Dedifferentiated amniotic fluid mesenchymal stem cell (primary cell): ENCODE results near the gene APOLD1.
"Not testable (repeated sequence)": the region's sequence is repeated elsewhere in the genome, so short reads cannot be mapped to it uniquely, and the experiment has no call there.

Experiments
- DNase-seq: peaks from one replicate; pipeline ENCODE4 v3.0.0-alpha.2; 2016; ENCODE audit errors: extremely low spot score

Gene APOLD1, protein sequence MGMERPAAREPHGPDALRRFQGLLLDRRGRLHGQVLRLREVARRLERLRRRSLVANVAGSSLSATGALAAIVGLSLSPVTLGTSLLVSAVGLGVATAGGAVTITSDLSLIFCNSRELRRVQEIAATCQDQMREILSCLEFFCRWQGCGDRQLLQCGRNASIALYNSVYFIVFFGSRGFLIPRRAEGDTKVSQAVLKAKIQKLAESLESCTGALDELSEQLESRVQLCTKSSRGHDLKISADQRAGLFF

DNA sequence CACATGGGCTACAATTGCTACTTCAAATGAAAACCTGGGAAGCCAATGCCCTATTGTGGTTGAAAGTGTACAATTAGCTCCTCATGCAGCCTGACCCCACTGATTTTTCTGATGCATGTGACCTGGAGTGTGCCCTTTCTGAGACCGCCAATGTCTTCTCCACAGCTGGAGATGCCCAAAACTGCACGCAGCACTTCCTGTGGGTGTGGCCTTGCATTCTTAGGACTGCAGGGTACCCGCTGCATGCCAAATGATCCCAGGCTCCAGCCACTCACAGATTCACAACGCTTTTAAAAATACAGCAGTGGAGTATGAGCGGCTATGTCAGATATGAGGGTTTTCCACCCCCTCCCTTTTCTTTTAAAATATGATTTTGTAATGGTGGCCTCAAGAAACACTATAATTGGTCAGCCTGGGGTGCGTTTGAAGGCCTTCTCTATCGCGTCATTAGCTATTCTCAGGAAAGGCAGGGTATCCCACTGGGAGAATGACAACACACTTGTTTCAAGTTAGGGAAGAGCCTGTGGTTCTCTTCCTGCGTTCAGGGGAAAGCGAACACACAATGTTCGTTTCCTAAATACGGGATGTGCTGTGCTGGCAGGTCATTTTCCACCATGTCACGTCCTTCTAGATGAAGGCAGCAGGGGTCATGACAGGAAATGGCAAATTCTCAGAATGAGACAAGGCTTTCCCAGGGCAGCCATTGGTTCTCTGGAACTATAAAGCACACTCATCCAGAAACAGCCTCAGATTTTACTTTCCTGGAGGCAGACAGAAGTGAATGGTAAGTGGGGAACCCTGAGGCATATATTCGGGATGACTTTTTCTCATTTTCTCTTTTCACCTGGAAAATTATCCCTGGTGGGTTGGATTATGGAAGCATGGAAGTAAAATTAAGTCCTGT, at the start of gene APOLD1:
Gene APOLD1 (plus strand): TSS at position 749 of the 904 bp plus-strand sequence. CDS start 33 bp downstream, at position 782.
- no peak for DNase-seq

DNA sequence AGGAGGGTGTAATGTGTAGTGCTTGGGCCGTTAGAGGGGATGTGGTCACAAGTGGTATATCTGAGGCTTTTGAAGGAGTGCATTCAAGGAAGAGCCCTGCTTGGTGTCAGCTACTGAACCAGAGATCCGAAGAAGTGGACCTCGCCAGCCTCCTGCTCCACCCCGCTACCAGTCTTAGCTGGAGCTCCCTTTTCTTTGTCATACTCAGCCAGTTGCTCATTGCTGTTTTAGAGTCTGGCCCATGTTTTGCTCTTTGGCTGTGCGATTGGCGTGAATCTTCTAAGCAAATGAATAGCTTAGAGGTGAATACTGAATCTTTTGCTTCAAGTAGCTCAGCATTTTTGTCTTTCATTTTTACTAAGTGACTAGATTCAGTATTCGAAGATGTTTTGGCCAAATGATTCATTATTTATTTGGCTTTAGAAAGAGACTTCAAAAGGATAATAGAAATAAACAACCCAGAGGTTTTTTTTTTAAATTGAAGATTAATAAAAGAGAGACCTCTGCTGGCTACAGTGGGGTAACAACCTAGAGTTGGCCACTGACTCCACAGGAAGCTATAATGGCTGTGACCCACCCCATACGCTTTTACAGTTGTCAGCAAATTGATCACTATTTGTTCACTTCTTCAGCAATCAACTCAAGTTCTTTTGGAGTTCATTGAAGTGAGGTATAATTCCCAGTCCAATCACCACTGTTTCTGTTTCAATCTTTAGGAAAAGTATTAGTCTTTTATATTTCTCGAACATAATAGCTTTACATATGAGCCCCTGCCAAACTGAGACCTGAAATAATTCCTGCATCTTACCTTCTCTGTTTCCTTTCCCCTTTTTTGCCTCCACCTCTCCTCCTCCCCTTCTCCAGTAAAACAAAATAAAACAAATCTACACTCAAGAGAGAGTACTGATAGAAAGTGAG, 48.4 kb upstream of the APOLD1 start:
- no peak for DNase-seq

DNA sequence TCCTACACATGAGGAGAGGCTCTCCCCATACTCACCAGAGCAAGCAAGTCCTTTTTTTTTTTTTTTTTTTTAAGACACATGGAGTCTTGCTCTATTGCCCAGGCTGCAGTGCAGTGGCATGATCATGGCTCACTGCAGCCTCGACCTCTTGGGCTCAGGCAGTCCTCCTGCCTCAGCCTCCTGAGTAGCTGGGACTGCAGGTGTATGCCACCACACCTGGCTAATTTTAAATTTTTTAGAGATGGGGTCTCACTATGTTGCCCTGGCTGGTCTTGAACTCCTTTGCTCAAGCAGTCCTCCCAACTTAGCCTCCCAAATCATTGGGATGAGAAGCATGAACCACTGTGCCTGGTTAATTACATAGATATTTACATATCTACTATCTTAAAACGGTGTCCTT, 47.3 kb upstream of the APOLD1 start:
- DNase-seq: not testable (repeated sequence)

DNA sequence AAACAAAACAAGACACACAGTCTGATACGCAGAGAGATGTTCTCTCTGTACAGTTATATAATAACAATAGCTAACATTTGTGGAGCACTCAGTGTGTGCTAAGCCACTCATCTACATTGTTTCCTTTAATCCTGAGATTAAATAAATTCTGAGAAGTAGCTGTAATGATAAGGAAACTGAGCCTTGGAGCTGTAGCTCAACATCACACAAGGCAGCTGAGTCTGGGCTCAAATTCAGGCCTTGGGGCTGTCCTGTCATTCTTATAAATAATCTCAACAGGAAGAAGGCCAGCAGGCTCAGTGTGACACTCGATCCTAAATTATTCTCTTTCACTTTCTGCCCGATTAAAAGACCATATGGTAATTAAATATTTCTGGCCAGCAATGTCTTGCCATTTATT, 43.8 kb upstream of the APOLD1 start:
- no peak for DNase-seq

DNA sequence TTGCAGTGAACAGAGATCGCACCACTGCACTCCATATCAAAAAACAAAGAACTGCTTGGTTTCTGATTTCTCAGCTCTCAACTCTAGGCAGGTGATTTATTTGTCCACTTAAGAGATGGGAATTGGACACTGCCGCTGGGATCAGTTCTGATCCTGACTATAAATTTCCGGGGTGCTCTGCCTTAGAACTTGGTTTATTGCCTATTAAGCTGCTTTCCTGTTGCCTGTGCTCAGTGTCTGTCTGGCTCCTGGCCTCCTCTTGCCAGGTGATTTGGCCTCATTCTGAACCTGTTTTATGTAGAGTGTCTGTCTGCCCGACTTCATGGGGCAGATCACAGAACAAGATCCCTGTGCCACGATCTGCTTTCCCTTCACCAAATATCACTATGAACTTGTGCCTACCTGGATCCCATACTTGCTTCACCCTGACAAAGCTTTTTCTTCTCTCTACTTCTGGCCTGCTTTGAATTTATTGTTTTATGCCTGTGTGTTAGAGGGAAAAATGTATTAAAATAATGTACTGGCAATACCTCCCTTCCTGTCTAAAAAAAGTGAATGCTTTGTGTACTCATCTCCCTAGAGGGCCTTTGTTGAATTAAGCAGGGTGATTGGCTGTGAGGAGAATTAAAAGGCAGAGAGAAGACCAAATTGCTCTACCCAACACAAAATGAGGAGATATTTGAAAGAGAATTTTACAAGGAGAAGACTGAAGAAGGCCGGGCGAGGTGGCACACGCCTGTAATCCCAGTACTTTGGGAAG, 40.7 kb upstream of the APOLD1 start:
- no peak for DNase-seq

DNA sequence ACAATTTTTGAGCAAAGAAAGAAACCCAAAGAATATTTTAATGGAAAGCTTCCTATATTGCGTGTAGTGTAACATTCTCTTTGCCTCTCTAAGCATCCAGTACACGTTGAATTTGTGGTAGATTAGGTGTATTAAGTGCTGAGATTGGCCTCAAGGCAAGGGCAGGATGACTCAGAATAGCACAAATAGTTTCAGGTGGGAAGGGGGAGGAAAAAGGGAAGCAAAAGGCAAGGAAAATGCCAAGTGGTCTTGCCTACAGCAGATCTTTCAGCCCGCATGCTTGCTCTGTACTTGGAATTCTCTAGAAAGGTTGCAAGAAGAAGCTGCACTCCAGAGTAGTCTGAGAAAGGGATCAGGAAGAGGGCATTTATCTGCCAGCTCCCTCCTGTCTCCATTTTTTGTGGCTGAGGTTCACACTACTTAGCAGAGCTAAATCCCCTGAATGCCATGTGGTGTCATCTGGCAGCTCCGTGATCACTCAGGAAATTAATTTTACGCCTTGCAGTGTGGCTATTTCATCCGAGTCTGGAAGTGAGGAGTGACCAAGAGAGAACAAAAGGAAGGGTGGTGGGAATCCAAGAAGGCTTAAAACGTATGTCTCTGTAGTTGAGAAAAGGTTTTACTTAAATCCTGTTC, 39.8 kb upstream of the APOLD1 start:
- no peak for DNase-seq

DNA sequence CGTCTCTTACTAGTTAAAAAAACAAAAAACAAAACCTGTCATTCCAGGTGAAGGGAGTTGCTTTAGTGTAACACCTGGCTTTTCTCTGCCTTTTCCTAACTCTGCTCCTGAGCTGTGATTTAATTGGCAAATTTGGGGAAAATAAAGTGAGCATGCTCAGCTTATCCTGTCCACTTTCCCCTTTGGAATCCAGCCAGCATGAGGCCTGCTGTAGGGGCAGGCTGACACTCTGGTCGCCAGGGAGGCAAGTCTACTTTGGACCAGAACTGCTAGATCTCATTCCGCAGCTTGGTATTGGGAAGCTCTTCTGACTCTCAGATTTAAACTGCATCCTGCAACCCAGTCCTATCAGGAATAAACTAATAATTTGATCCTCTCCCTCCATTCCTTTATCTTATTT, 38.2 kb upstream of the APOLD1 start:
- DNase-seq: no peak

DNA sequence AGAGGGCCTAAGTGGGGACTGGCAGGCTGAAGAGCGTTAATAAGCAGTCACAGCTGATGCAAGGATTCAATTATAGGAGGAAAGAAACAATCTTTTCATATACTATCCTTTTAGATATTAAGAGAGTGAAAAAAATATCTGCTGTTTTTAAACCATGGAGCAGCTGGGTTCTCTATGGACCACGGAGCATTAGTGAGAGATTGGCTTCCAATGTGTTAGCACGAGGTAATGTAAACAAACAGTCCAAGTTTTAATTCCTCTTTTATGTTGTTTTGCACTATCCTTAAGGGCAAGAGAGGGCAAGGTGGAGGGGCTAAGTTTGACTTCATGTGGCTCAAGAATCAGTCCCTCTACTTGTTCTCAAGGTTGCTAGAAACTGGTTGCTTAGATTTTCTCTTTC, 37.4 kb upstream of the APOLD1 start:
- DNase-seq: no peak

DNA sequence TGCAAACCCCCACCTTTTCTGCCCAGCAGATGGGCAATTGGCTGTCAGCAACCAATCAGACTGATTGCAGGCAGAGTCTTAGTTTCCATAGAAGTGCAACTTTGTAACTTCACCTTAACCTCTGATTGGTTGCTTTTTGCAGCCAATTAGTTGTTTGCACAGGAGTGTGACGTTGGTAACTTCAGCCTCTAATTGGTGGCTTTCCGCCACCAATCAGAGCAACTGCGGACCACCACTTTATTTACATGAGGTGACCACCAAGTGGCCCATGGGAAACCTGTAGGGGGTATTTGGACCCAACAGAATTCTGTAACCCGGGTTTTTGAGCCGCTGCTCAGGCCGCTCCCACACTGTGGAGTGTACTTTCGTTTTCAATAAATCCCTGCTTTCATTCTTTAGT, 36.0 kb upstream of the APOLD1 start:
- DNase-seq: no peak

DNA sequence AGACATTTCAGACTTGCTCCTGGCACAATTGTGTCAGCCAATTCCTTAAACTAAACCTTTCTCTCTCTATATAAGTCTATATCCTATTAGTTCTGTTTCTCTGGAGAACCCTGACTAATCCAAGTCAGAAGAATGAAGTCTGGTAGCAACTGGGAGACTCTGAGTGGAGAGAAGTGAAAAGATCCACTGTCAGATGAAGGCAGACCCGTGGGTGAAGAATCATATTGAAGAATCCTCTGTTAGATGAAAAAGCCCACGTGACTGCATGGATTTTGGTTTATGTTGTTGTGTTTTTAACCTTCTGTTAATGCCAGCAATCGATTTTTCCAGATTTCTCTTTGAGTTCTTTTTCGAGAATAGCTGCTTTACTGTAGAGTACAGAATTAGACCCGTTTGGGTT, 29.5 kb upstream of the APOLD1 start:
- no peak for DNase-seq

DNA sequence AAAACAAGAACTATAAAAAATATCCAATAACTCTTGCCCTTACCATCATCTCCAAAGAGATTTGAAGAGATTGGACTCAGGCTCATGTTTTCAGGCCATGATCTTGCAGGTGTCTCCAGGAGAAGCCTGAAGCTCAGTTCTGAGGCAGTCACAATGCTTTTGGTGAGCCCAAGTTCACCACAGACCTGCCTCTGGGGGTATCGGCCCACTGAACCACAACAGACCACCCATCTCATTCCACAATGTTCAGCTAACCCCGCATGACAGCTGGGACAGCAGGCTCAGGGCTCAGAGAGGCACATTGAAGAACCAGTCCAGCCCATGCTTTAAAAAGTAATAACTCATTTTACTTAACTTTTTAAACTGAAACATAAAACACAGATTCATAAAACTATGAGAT, 28.3 kb upstream of the APOLD1 start:
- DNase-seq: no peak

DNA sequence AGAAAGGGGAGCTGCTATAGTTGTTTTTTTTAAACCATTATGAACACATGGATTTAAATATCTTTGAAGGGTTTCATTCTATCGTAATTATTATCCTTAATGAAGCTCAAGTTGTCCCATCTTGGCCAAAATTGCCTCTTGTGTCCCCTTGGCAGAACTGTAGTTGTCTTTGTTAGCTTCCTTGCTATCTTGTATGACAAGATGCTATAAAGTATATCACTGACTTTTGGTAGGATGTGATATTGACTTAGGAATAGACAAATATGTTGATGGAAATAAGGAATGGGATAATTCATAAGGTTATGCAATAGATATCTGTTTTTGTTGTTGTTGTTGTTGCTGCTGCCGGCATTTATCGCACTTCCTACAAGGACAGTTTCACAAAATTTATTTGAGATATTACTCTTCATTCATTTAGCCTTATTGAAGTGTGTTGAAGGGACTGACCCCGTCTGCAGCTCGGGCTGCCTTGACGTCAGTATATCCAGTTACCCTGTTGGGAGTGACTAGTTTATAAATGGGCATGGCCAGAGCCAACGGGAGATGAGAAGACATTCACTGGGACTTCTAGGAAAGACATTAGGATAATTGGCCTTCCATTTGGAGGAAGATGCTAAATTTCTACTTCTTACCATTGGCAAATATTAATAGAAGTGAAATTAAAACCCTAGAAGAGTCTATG, 26.1 kb upstream of the APOLD1 start:
- no peak for DNase-seq

DNA sequence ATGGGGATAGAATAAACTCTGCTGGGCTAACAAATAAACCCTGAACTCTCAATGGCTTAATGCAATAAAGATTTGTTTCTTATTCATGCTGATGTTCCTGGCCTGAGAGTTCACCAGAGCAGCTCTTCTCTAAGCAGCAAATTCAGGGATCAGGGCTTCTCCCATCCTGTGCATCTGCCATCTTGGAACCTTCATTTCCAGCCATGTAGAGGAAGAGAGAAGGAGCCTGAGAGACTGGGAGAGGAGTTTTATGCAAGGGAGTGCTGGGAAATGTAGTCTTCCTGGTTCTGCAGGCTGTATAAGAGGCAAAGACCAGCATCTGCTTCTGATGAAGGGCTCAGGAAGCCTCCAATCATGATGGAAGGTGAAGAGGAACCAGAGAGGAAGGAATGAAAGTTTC, 20.6 kb upstream of the APOLD1 start:
- no peak for DNase-seq

DNA sequence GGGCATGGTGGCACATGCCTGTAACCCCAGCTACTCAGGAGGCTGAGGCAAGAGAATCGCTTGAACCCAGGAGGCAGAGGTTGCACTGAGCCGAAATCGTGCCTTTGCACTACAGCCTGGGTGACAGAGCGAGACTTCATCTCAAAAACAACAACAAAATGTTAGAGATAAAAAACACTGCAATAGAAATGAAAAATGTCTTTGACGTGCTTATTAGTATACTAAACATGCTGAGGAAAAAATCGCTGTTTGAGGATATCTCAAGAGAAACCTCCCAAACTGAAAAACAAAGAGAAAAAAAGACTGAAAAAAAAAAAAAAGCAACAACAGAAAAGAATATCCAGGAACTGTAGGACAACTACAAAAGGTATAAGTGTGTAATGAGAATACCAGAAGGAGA, 15.2 kb upstream of the APOLD1 start:
- DNase-seq: no peak

DNA sequence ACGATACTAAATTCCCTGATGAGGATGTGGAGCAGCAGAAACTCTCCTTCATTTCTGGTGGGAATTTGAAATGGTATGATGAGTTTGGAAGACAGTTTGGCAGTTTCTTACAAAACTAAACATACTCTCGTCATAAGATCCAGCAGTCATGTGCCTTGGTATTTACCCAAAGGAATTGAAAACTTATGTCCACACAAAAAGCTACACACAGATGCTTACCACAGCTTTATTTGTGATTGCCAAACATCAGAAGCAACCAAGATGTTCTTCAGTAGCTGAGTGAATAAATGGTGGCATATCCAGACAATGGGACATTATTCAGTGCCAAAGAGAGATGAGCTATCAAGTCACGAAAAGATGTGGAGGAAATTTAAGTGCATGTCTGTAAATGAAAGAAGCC, 10.7 kb upstream of the APOLD1 start:
- no peak for DNase-seq

DNA sequence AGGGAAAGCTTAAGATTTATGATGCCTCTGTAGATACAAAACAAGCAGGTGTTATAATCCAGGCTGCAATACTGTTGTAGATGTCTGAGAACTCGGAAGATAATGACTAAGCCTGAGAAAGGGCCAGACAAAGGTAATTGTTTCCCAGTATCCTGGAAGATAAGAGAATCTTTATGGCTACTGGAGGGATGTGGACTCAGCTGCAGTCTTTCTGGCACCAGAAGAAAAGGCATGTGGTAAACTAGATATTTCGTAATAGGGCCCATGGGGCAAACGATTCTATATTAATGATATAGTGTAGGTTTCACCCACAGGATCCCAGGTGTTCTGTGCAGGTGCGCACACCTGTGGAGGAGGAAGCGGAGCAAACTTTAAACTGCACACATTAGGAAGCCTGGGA, 9.2 kb upstream of the APOLD1 start:
- DNase-seq: no peak

DNA sequence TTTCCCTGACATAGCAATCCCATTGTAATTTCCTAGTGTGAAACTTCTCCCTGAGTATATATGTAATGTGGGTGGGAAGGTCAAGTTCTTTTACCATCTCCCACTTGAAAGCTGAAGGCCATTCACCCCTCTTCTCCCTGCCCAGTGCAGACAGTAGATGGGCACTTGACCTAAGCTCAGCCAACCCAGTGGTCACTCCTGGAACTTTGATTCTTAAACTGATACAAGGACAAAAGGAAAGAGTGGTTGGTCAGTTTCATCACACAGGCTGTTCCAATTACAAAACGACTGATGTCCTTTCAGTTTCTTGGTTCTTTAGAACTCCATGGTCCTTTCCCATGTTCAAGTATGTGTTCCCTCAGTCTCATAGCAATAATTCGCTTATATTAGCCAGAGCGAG, 8.4 kb upstream of the APOLD1 start:
- DNase-seq: no peak

DNA sequence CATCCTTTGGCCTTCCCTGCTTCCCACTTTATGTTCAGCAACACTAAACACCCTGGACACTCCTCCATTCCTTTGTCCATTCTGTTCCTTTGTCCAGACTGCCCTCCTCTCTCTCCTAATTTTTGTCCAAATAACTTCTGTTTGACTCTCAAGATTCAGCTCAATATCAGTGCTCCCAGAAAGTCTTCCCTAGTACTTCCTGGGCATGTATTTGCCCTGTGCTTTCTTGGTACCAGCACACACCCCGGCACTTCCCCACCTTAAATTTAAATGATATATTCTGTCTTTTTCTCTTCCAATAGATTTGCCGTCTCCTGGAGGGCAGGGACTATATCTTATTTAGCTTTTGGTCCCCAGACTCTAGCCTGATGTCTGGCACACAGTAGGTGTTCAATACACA, 6.5 kb upstream of the APOLD1 start:
- no peak for DNase-seq

DNA sequence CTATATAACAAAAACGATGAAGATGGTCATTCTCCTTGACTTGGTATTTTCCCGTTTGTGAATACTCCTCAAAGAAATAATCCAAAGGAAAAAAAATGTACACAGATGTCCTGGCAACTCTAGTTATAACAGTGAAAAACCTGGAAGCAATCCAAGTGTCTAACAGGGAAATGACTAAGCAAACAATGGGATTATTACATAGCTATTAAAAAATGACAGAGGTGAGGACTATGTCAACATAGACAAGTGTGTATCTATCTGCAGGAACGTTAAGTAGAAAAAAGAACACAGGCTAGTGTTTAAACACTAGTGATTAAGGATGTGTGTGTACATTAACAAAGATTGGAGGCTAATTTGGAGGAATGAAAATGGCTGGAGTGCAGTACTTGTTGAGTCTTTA, 5.9 kb upstream of the APOLD1 start:
- DNase-seq: peak; percentile 47

DNA sequence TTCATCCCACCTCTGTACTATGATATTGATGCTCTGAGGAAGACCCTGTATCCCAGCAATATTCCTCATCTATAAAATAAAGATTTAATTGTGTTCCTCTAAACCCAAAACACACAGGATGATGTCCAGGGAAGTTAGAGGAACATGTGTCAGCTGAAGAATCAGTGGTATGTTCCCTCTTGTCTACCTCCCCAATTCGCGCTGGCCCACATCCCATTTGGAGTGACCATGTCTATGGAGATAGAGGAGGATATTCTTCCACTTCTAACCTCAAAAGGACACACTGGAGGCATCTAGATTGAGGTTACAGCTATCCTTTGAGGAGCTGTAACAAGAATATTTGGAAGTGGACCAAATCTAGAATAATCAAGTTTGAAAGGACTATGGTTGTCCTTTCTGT, 1.3 kb upstream of the APOLD1 start:
- DNase-seq: no peak

DNA sequence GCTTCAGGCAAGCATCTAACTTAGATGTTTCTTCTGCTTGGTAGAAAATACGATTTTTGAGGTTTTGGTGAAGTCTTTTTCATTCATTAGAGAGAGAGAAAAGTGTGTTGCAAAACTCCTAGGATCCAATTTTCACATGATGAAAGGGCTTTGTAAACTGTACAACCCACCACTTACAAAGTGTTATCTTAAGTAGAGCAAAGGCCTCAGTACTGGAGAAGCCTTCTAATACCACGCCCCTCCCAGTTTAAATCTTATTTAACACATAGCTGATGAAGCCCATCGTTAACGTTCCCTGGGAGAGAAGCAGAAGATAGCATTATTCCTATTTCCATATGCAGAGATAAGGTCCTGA, 869 bp downstream of the APOLD1 start:
- no peak for DNase-seq
